ENCODE data around the gene ANO3. TPM values are rescaled to one million over a fixed set of nuclear protein-coding genes. Genes with fewer than 3 reads are reported as not detected.

Gene ANO3
- total and polyA plus RNA-seq, 2 experiments from 2014 or later = 0.10 to 0.32 TPM

GRCh38 chr11:26493616-26494015 lies 161.7 kb downstream of the ANO3 start:
- no peaks in the 10 kb centered on the region for H4K20me1 ChIP-seq (ENCODE audit: insufficient read depth)
- in situ Hi-C loops (cut with MboI) = no loop called here
- H3K9me3 ChIP-seq (ENCODE audit: low read depth) = no peaks in the 10 kb centered on the region
- H3K36me3 ChIP-seq (ENCODE audit: low read depth) = no peaks in the 10 kb centered on the region
- no peaks in the 10 kb centered on the region for H3F3A ChIP-seq (ENCODE audit: insufficient read depth)
- no peaks in the 10 kb centered on the region for H3K9me2 ChIP-seq (ENCODE audit: insufficient read depth)
- H3K4me1 ChIP-seq (ENCODE audit: insufficient read depth) = no peaks in the 10 kb centered on the region
- H3K27ac ChIP-seq = no peak overlapping the region
- TF ChIP-seq EZH2phosphoT487 (IDR thresholded peaks at IDR 0.05; ENCODE audit: insufficient read depth, low read depth) = no peak
- no peak for TF ChIP-seq EZH2 (IDR thresholded peaks at IDR 0.05; ENCODE audit: insufficient read depth, poor library complexity, severe bottlenecking)
- 10 to 11% methylated on average over 1 of the region's 1 CpG for WGBS, 2 experiments (ENCODE audit: low coverage in 1 of 2, low lambda C conversion rate in 2 of 2, missing lambda C conversion rate in 2 of 2)
- H3K79me2 ChIP-seq (ENCODE audit: insufficient read depth) = no peaks in the 10 kb centered on the region
- no peak overlapping the region for H2AFZ ChIP-seq
- no peak overlapping the region for H3K4me3 ChIP-seq
- no peak overlapping the region for H3K4me2 ChIP-seq (ENCODE audit: unreplicated experiment)
- DNase-seq = no peak
- no peak overlapping the region for H3K9ac ChIP-seq
- no peaks in the 10 kb centered on the region for H3K27me3 ChIP-seq (replicated peaks; ENCODE audit: insufficient read depth)

DNA sequence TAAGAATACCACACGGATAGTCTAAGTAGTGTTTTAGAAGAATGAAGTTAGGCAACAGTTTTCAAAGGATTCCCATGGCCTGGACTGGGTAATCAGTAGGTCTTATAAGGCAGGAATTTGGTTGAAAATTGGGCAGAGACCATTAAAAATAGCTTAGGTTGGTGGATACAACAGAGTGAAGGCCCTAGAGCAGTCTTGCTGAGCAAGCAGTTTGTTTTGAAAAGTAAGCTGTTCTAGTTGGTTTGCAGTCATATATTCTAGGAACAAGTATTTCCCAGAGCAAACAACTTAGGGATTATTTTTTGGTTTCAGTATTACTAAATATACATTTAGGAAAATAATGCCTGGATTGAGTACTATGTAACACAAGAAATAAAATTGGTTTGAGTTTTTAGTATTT lies 175.3 kb downstream of the ANO3 start:
- H3K27ac ChIP-seq = no peak overlapping the region
- no peak for DNase-seq
- H3K4me3 ChIP-seq = no peak overlapping the region
- H3K4me2 ChIP-seq (ENCODE audit: unreplicated experiment) = no peak overlapping the region
- H3F3A ChIP-seq (ENCODE audit: insufficient read depth) = no peaks in the 10 kb centered on the region
- H3K4me1 ChIP-seq (ENCODE audit: insufficient read depth) = no peaks in the 10 kb centered on the region
- no peaks in the 10 kb centered on the region for H3K36me3 ChIP-seq (ENCODE audit: low read depth)
- no peaks in the 10 kb centered on the region for H3K79me2 ChIP-seq (ENCODE audit: insufficient read depth)
- no peak overlapping the region for H3K9ac ChIP-seq
- in situ Hi-C loops (cut with MboI) = no loop called here
- no peaks in the 10 kb centered on the region for H3K9me2 ChIP-seq (ENCODE audit: insufficient read depth)
- H3K9me3 ChIP-seq (ENCODE audit: low read depth) = no peaks in the 10 kb centered on the region
- no peaks in the 10 kb centered on the region for H4K20me1 ChIP-seq (ENCODE audit: insufficient read depth)
- TF ChIP-seq EZH2 (IDR thresholded peaks at IDR 0.05; ENCODE audit: insufficient read depth, poor library complexity, severe bottlenecking) = no peak
- no peak for TF ChIP-seq EZH2phosphoT487 (IDR thresholded peaks at IDR 0.05; ENCODE audit: insufficient read depth, low read depth)
- WGBS, 2 experiments (ENCODE audit: low coverage in 1 of 2, low lambda C conversion rate in 2 of 2, missing lambda C conversion rate in 2 of 2) = 0% methylated on average over 1 of the region's 1 CpG
- H3K27me3 ChIP-seq (replicated peaks; ENCODE audit: insufficient read depth) = no peaks in the 10 kb centered on the region
- H2AFZ ChIP-seq = no peak overlapping the region

DNA sequence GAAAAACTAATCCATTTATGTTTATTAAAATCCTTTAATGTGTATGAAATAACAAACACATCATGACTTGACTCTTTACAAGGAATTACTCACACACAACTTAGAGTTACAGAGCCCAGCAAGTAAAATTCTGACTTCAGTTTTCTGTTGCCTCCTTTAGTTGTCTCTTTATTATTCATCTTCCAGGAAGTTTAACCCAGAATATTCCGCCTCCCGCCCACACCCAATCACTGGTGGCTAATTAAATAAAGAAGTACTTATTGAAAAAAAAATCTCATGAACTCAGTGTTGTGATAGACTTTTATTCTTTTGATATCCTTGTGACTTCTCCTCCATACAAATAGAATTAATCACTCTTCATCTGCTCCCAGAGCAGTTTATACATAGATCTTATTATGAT lies 178.2 kb downstream of the ANO3 start:
- WGBS, 2 experiments (ENCODE audit: low coverage in 1 of 2, low lambda C conversion rate in 2 of 2, missing lambda C conversion rate in 2 of 2) = 94 to 95% methylated on average over 2 of the region's 2 CpGs
- Histone ChIP-seq H3K27me3 (replicated peaks; ENCODE audit: insufficient read depth) (no peaks in the 10 kb centered on the region), H3K4me1 (ENCODE audit: insufficient read depth) (no peaks in the 10 kb centered on the region), H3K27ac (no peak overlapping the region), H4K20me1 (ENCODE audit: insufficient read depth) (no peaks in the 10 kb centered on the region), H3K79me2 (ENCODE audit: insufficient read depth) (no peaks in the 10 kb centered on the region), H3K36me3 (ENCODE audit: low read depth) (no peaks in the 10 kb centered on the region), H3K9me2 (ENCODE audit: insufficient read depth) (no peaks in the 10 kb centered on the region), H3K9ac (no peak overlapping the region), H3K9me3 (ENCODE audit: low read depth) (no peaks in the 10 kb centered on the region), H3F3A (ENCODE audit: insufficient read depth) (no peaks in the 10 kb centered on the region), H2AFZ (no peak overlapping the region), H3K4me2 (ENCODE audit: unreplicated experiment) (no peak overlapping the region), H3K4me3 (no peak overlapping the region)
- TF ChIP-seq EZH2phosphoT487 (IDR thresholded peaks at IDR 0.05; ENCODE audit: insufficient read depth, low read depth) (no peak), EZH2 (IDR thresholded peaks at IDR 0.05; ENCODE audit: insufficient read depth, poor library complexity, severe bottlenecking) (no peak)
- DNase-seq = no peak
- in situ Hi-C loops (cut with MboI) = no loop called here

- in situ Hi-C loops (cut with MboI) = no loop called here
Observed at GRCh38 chr11:26510756-26511155, 178.8 kb downstream of the ANO3 start.

DNA sequence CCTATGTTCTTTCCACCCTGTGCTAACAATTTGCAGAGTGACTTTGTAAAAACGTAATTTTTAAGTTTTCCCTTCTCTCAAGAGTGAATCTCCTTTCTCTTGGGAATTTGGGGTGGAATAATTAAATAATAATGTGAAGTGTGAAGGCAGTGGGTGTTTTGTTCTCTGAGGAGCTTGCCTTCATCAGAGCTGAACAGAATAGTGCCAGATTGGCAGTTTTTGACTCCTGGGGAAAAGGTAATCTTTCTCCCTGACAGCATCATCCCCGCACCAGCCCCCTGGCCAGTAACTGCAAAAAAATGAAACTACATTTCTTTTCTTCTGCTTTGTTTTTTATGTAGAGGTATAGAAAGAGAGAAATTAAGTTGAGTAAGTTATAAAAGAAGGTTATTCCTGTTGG lies 180.3 kb downstream of the ANO3 start:
- no peaks in the 10 kb centered on the region for H3F3A ChIP-seq (ENCODE audit: insufficient read depth)
- no peak overlapping the region for H2AFZ ChIP-seq
- H3K27ac ChIP-seq = no peak overlapping the region
- H3K4me3 ChIP-seq = no peak overlapping the region
- no peaks in the 10 kb centered on the region for H3K27me3 ChIP-seq (replicated peaks; ENCODE audit: insufficient read depth)
- H4K20me1 ChIP-seq (ENCODE audit: insufficient read depth) = no peaks in the 10 kb centered on the region
- WGBS, 2 experiments (ENCODE audit: low coverage in 1 of 2, low lambda C conversion rate in 2 of 2, missing lambda C conversion rate in 2 of 2) = 90 to 93% methylated on average over 2 of the region's 2 CpGs
- H3K4me2 ChIP-seq (ENCODE audit: unreplicated experiment) = no peak overlapping the region
- H3K79me2 ChIP-seq (ENCODE audit: insufficient read depth) = no peaks in the 10 kb centered on the region
- no peak for TF ChIP-seq EZH2phosphoT487 (IDR thresholded peaks at IDR 0.05; ENCODE audit: insufficient read depth, low read depth)
- no peak for TF ChIP-seq EZH2 (IDR thresholded peaks at IDR 0.05; ENCODE audit: insufficient read depth, poor library complexity, severe bottlenecking)
- H3K9ac ChIP-seq = no peak overlapping the region
- in situ Hi-C loops (cut with MboI) = no loop called here
- DNase-seq = no peak
- no peaks in the 10 kb centered on the region for H3K4me1 ChIP-seq (ENCODE audit: insufficient read depth)
- H3K9me3 ChIP-seq (ENCODE audit: low read depth) = no peaks in the 10 kb centered on the region
- no peaks in the 10 kb centered on the region for H3K36me3 ChIP-seq (ENCODE audit: low read depth)
- H3K9me2 ChIP-seq (ENCODE audit: insufficient read depth) = no peaks in the 10 kb centered on the region

More at GRCh38 chr11:26510756-26511155, 178.8 kb downstream of the ANO3 start:
- Histone ChIP-seq H3K4me1 (ENCODE audit: insufficient read depth) (no peaks in the 10 kb centered on the region), H3K4me2 (ENCODE audit: unreplicated experiment) (no peak overlapping the region), H3K9me2 (ENCODE audit: insufficient read depth) (no peaks in the 10 kb centered on the region), H3K9me3 (ENCODE audit: low read depth) (no peaks in the 10 kb centered on the region), H3F3A (ENCODE audit: insufficient read depth) (no peaks in the 10 kb centered on the region), H3K9ac (no peak overlapping the region), H3K36me3 (ENCODE audit: low read depth) (no peaks in the 10 kb centered on the region), H2AFZ (no peak overlapping the region), H3K27ac (no peak overlapping the region), H3K79me2 (ENCODE audit: insufficient read depth) (no peaks in the 10 kb centered on the region), H4K20me1 (ENCODE audit: insufficient read depth) (no peaks in the 10 kb centered on the region), H3K27me3 (replicated peaks; ENCODE audit: insufficient read depth) (no peaks in the 10 kb centered on the region), H3K4me3 (no peak overlapping the region)
- no peak for DNase-seq
- TF ChIP-seq EZH2phosphoT487 (IDR thresholded peaks at IDR 0.05; ENCODE audit: insufficient read depth, low read depth) (no peak), EZH2 (IDR thresholded peaks at IDR 0.05; ENCODE audit: insufficient read depth, poor library complexity, severe bottlenecking) (no peak)
- WGBS, 2 experiments (ENCODE audit: low coverage in 1 of 2, low lambda C conversion rate in 2 of 2, missing lambda C conversion rate in 2 of 2) = 71 to 75% methylated on average over 2 of the region's 2 CpGs

Measured in GM23248 (cell line).